HG03354 (cell line): Measurements from ENCODE around the gene NLRP9.
"Not testable (repeated sequence)": the region's sequence is repeated elsewhere in the genome, so short reads cannot be mapped to it uniquely, and the experiment has no call there.

Experiments
- ATAC-seq: cut with Tn5 transposase; IDR thresholded peaks from one replicate; pipeline ENCODE4 v1.9.1; 2021; ENCODE audit warnings: mild to moderate bottlenecking; ENCODE audit not compliant: unreplicated experiment, poor library complexity, severe bottlenecking

The NLRP9 gene

DNA sequence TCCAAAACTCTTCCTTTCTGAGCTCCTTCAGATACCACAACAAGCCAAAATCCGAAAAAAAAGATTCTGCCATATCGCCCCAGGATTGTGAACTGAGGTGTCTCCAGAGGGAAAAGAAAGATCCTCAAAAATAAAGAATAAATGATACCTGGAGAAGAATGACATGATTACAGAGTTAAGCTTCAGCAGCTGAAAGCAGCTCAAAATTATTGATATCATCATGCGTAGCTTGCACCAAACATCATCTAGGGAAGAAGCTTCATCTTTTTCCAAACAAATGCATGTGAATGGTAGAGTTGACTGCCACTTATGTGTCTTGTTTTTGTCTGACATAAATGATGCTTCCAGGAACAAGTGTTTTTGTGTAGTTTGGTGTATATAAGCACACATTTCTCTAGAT lies at the start of gene NLRP9:
Gene NLRP9 (minus strand): TSS at position 101 of the 400 bp plus-strand sequence. CDS start 28 bp downstream, at position 73.
- no peak for ATAC-seq

DNA sequence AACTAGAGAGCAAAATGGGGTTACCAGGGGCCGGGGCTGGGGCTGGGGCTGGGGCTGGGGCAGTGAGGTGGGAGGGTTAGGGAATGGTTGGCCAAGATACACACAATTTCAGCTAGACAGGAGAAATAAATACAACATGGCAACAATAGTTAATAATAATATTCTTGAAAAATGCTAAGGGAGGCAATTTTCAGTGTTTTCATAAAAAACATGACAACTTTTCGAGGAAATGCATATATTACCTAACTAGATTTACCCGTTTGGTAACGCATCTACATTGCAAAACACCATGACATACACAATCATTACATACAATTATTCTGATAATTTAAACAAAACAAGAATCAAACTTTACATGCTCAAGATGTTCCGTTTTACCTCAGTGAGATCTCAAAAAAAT lies 42.9 kb upstream of the NLRP9 start:
- no peak for ATAC-seq

DNA sequence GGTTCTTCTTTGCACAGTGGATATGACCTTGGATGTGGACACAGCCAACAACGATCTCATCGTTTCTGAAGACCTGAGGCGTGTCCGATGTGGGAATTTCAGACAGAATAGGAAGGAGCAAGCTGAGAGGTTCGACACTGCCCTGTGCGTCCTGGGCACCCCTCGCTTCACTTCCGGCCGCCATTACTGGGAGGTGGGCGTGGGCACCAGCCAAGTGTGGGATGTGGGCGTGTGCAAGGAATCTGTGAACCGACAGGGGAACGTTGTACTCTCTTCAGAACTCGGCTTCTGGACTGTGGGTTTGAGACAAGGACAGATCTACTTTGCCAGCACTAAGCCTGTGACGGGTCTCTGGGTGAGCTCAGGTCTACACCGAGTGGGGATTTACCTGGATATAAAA lies 40.1 kb upstream of the NLRP9 start:
- no peak for ATAC-seq

DNA sequence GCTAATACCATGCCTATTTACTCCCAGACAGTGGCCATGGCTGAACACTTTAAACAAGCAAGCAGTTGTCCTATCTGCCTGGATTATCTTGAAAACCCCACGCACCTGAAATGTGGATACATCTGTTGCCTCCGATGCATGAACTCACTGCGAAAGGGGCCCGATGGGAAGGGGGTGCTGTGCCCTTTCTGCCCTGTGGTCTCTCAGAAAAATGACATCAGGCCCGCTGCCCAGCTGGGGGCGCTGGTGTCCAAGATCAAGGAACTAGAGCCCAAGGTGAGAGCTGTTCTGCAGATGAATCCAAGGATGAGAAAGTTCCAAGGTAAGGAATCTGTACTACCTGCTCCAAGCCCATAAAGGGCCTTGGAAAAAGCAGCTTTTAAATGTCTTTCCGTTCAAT lies 39.3 kb upstream of the NLRP9 start:
- ATAC-seq: no peak

DNA sequence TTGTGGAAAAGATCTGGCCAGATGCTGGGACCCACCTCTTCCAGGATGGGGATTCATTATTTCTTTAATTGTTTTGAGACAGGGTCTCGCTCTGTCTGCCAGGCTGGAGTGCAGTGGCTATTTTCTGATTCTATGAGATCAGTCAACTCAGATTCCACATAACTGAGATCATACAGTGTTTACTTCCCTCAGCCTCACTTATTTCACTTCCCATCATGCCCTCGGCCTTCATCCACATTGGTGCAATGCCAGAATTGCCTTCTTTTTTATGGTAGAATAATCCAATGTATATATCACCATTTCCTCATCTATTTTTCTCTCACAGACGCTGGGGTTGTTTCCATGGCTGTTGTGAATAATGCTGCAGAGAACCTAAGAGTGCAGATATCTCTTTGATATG lies 31.4 kb upstream of the NLRP9 start:
- not testable (repeated sequence) for ATAC-seq

DNA sequence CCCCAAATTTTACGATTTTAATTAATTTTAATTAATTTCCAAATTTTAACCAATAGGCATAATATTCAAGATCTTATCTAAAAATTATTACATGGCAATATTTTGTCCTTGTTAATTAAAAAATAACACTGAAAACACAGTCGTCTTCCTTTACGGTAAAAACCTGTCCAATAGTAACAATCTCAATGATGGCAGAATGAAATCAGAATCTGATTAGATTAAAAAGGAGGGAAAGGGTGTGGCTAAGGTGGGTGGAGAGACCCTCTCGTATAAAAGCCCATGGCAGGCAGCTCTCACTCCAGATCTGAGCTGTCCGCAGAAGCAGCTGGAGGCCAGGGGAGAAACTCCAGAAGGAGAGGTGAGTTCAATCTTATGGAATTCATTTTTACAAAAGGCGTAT lies 30.6 kb upstream of the NLRP9 start, which contains the start of gene RFPL4AL1:
Gene RFPL4AL1 (plus strand): TSS at position 301 of the 400 bp plus-strand sequence. CDS start 2,687 bp downstream, outside the sequence.
- ATAC-seq: not testable (repeated sequence)

DNA sequence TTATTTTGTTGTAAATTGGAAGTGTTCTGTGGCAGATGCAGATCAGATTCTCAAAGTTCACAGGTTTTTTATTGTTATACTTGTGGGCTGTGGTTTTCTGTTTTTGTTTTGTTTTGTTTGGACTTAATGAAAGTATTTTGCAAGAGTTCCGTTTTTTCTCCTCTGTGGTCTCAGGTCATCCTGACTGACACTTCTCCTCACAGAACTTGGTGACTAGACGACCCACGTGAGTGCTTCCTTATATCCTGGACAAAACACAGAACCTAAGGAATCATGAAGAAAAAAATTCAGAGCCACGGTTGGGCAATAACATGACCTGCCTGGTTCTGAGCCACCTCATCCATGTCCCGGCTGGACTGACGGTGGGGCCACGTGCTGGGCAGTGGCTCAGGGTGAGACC lies 28.3 kb upstream of the NLRP9 start:
- ATAC-seq: no peak

DNA sequence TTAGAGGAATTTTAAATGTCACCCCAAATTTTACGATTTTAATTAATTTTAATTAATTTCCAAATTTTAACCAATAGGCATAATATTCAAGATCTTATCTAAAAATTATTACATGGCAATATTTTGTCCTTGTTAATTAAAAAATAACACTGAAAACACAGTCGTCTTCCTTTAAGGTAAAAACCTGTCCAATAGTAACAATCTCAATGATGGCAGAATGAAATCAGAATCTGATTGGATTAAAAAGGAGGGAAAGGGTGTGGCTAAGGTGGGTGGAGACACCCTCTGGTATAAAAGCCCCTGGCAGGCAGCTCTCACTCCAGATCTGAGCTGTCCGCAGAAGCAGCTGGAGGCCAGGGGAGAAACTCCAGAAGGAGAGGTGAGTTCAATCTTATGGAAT lies 20.6 kb upstream of the NLRP9 start, which contains the start of gene RFPL4A:
Gene RFPL4A (plus strand): TSS at position 301 of the 400 bp plus-strand sequence. CDS start 2,704 bp downstream, outside the sequence.
- ATAC-seq: not testable (repeated sequence)

DNA sequence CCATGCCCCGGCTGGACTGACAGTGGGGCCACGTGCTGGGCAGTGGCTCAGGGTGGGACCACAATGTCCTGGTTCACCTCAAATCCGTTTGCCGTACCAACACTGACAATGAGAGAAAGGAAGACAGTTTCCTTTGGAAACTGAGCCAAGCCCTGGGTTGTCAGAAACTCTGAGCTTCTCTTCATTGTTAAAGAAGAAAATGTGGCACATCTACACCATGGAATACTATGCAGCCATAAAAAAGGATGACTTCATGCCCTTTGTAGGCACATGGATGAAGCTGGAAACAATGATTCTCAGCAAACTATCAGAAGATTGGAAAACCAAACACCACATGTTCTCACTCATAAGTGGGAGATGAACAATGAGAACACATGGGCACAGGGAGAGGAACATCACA lies 18.6 kb upstream of the NLRP9 start:
- not testable (repeated sequence) for ATAC-seq

DNA sequence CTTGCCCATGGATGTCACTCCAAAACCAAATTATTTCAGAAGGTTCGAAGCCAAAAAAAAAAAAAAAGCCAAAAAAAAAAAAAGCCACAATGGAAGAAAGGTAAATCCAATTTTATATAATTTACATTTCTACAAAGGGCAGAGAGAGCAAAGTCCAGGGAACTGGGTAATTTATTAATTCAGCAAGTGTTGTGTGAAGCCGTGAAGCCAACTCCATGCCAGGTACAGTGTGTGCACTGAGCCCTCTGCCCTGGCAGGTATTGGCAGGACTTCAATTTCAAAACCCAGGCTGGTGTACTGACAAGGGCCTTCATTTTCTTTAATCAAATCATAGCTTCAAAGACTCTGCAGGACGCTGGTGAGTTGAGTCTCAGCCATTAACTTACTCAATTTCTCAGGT lies 15.2 kb upstream of the NLRP9 start:
- no peak for ATAC-seq

DNA sequence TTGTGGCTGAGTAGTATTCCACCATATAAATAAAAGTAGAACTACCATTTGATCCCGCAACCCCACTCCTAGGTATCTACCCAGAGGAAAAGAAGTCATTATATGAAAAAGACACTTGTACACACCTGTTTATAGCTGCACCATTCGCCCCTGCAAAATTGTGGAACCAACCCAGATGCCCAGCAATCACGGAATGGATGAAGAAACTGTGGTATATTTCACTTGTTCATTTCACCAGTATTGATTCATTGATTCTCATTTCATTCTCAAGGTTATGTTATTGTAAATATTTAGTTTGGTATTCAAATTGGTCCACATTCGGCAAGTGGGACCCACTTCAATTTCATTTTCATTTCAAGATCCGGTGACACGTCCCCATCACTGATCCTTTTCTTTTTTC lies 12.5 kb upstream of the NLRP9 start:
- ATAC-seq: no peak

DNA sequence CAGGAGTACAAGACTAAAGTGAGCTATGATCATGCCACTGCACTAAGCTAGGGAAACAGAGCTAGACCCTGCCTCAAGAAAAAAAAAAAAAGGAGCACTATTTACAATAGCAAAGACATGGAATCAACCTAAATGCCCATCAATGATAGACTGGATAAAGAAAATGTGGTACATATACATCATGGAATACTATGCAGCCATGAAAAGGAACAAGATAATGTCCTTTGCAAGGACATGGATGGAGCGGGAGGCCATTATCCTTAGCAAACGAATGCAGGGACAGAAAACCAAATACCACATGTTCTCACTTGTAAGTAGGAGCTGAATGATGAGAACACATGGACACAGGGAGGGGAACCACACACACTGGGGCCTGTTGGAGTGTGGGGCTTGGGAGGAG lies 7.8 kb downstream of the NLRP9 start:
- not testable (repeated sequence) for ATAC-seq

DNA sequence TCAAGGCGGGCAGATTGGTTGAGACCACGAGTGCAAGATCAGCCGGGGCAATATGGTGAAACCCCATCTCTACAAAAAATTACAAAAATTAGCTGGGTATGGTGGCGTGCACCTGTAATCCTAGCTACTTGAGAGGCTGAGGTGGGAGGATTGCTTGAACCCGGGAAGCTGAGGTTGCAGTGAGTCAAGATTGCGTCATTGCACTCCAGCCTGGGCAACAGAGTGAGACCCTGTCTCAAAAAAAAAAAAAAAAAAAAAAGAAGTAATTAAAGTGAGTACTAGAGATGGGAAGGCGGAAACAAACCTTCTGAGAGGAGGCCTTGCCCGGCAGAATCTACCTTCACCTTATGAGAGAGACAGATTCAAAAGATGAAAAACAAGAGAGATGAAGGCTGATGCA lies 14.7 kb downstream of the NLRP9 start:
- ATAC-seq: no peak

DNA sequence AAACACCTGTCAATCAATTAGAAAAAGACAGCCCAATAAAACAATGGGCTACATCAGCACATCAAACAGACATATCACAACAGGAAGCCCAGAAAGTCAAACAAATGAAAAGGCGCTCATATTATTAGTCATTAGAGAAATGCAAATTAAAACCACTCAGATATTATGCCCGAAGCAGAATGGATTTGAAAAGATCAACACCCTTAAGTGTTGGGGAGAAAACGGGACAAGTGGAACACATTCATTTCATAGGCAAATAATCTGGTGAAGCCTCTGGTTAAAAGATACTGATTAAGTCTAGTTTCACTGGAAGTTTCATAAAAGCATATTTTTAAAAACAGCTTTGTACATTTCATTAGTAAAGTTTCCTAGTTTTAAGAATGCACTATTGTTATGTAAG lies 17.4 kb downstream of the NLRP9 start:
- ATAC-seq: no peak

DNA sequence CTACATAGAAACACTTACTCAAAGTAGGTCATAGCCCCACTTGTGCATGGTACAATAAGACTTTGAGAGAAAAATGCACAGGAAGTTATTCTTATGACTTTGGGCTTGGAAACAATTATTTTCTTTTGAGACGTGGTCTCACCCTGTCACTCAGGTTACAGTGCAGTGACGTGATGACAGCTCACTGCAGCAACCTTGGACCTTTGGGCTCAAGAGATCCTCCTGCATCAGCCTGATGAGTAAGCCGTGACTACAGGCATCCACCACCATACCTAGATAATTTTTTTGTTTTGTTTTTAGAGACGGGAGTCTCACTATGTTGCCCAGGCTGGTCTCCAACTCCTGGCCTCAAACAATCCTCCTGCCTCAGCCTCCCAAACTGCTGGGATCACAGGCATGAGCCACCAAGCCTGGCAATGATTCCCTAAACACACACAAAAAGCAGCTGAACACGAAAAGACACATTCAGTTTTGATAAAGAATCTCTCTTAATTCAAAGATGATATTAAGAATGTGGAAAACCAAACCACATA lies 17.9 kb downstream of the NLRP9 start:
- no peak for ATAC-seq

DNA sequence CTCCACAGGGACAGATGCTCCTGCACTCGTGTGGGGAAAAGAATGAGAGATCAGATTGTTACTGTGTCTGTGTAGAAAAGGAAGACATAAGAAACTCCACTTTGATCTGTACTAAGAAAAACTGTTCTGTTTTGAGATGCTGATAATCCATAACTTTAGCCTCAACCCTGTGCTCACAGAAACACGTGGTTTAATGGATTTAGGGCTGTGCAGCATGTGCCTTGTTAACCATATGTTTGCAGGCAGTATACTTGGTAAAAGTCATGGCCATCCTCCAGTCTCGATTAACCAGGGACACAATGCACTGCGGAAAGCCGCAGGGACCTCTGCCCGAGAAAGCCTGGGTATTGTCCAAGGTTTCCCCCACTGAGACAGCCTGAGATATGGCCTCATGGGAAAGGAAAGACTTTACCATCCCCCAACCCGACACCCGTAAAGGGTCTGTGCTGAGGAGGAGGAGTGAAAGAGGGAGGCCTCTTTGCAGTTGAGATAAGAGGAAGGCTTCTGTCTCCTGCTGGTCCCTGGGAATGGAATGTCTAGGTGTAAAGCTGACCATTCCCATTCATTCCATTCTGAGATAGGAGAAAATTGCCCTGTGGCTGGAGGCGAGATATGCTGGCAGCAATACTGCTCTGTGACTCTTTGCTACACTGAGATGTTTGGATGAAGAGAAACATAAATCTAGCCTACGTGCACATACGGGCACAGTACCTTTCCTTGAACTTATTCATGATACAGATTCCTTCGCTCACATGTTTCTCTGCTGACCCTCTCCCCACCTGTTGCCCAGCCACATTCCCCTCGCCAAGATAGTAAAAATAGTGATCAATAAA lies 20.1 kb downstream of the NLRP9 start:
- ATAC-seq: not testable (repeated sequence)

DNA sequence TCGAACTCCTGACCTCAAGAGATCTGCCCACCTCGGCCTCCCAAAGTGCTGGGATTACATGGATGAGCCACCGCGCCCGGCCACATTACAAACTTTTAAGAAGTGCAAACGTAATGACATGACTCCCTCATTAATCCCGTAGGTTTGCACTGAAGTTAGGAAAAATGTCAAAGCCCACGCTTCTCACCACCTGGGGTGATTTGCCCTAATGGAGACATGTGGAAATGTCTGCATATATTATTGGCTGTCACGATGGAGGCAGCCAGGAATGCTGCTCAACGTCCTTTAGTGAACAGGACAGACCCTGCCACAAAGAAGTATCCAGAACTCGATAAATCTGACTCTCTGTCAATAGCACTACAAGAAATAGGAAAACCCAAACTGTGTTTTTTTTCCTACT lies 21.0 kb downstream of the NLRP9 start:
- no peak for ATAC-seq

DNA sequence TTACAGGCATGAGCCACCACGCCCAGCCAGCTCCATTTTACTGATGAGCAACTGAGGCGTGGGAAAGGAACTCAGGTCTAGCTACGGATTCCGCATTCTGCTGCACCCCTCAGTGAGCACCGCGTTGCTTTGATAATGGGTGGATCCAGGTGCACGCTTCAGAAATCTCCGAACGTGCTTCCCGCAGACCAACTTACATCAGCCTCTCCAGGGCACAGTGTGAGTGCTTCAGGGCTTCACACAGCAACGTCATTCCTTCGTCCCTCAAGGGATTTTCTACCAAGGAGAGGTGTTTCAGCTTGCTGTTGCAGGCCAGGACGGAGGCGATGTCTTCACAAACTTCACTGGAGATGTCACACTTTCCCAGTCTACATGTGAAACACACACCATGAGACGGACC lies 21.7 kb downstream of the NLRP9 start:
- ATAC-seq: no peak

DNA sequence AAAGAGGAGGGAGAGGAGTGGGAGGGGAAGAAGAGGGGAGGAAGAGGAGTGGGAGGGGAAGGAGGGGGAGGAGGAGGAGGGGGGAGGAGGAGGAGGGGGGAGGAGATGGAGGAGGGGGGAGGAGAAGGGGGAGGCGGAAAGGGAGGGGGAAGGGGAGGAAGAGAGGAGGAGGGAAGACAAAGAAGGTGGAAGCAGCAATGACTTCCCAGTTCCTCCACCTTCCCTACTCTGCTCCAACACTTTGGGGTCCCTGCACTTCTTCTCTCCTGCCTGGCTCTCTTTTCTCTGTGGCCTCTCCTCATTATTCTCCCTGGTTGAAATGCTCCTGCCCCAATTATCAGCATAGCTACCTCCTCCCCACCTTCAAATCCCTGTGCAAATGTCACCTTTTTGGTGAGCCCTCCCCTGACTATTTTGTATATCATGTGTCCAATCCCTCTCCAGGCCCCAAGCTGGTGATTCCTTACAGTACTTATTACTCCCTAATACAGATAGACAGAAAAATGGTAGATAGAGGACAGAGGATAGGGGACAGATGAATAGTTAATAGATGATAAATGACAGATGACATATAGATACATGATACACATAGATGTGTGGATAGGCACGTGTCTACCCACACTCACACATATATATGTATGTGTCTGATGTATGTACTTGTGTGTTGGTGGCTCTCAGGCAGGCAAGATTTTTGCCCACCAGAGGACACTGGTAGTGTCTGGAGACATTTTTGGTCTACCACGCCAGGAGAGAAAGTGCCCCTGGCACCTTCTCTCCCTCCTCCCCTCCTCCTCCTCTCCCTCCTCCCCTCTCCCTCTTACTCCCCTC lies 25.2 kb downstream of the NLRP9 start:
- ATAC-seq: no peak

DNA sequence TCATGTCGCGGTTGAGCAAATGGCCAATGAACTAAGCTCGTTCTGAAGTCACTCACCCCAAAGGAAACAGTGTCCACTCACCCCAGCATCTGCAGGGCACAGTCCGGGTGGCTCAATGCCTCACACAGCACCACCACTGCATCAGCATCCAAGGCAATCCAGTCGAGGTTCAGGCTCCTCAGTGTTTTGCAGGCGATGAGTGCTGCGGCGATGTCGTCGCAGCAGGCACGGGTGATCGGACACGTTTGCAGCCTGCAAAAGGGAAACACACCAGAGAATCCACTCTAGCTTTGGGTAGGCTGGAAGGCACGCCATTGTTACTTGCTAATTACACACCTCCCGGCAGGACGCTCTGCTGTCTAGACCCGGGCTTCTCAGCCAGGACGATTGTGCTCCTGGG lies 26.5 kb downstream of the NLRP9 start:
- ATAC-seq: no peak
